Neural crest cell (in vitro differentiated cells): ENCODE results near the gene TRIP13. TPM values are rescaled to one million over a fixed set of nuclear protein-coding genes. Genes with fewer than 3 reads are reported as not detected.
A peak's percentile ranks its signal among the peaks of the same experiment; 100 is the strongest.

Experiments
- DNase-seq: peaks from one replicate; pipeline ENCODE4 v3.0.0; 2021; ENCODE audit warnings: low read depth, mixed read lengths, low spot score
- H3K27ac Mint-ChIP-seq: one replicate; pipeline ENCODE4 v1.8.0; 2021; ENCODE audit warnings: mild to moderate bottlenecking, mixed read lengths; ENCODE audit not compliant: unreplicated experiment
- H3K27me3 Mint-ChIP-seq: 2 replicates; pipeline ENCODE4 v1.8.0; 2021; ENCODE audit warnings: low read depth, mild to moderate bottlenecking, mixed read lengths
- H3K36me3 Mint-ChIP-seq: 2 replicates; pipeline ENCODE4 v1.8.0; 2021; ENCODE audit warnings: low read depth, mild to moderate bottlenecking, mixed read lengths
- H3K4me1 Mint-ChIP-seq: 2 replicates; pipeline ENCODE4 v1.8.0; 2021; ENCODE audit warnings: mixed read lengths
- H3K4me3 Mint-ChIP-seq: one replicate; pipeline ENCODE4 v1.8.0; 2021; ENCODE audit warnings: mild to moderate bottlenecking, mixed read lengths
- H3K9me3 Mint-ChIP-seq: 2 replicates; pipeline ENCODE4 v1.8.0; 2021; ENCODE audit warnings: mixed read lengths
- total RNA-seq: library from RNA; stranded (reverse); gene quantifications from 2 replicates; pipeline ENCODE4 v1.2.1, GENCODE V29; 2021
- TF ChIP-seq, protein P1 (sequence below): fragments of 200-600 bp; sonication (generic); conservative IDR thresholded peaks from 2 replicates; pipeline ENCODE4 v1.5.0; 2021; ENCODE audit warnings: antibody characterized with exemption, mild to moderate bottlenecking

TRIP13 gene
- total RNA-seq, 1 donor from 2014 or later, result 32.6 TPM

DNA sequence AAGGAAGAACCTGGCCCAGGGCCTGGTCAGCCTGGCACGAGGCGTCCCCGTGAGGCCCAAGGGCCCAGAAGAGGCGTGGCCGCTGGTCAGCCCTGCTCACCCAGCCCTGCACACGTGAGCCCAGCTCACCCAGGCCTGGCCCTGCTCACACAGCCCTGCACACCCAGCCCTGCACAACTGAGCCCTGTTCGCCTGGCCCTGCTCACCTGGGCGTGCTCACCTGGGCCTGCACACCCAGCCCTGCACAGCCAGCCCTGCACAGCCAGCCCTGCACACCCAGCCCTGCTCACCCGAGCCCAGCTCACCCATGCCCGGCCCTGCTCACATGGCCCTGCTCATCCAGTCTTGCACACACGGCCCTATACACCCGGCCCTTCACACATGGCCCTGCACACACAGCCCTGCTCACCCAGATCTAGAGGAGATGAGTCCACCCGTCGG lies 44.0 kb upstream of the TRIP13 start:
- Mint-ChIP-seq H3K27ac (no peak overlapping the region), H3K27me3 (peaks cover 18% of the 10 kb centered on the region), H3K4me1 (peaks cover 21% of the 10 kb centered on the region), H3K4me3 (peak overlapping the region; percentile 64), H3K36me3 (no peaks in the 10 kb centered on the region), H3K9me3 (no peaks in the 10 kb centered on the region)
- DNase-seq, result no peak
- TF ChIP-seq, protein P1, sequence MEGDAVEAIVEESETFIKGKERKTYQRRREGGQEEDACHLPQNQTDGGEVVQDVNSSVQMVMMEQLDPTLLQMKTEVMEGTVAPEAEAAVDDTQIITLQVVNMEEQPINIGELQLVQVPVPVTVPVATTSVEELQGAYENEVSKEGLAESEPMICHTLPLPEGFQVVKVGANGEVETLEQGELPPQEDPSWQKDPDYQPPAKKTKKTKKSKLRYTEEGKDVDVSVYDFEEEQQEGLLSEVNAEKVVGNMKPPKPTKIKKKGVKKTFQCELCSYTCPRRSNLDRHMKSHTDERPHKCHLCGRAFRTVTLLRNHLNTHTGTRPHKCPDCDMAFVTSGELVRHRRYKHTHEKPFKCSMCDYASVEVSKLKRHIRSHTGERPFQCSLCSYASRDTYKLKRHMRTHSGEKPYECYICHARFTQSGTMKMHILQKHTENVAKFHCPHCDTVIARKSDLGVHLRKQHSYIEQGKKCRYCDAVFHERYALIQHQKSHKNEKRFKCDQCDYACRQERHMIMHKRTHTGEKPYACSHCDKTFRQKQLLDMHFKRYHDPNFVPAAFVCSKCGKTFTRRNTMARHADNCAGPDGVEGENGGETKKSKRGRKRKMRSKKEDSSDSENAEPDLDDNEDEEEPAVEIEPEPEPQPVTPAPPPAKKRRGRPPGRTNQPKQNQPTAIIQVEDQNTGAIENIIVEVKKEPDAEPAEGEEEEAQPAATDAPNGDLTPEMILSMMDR, result no peak

DNA sequence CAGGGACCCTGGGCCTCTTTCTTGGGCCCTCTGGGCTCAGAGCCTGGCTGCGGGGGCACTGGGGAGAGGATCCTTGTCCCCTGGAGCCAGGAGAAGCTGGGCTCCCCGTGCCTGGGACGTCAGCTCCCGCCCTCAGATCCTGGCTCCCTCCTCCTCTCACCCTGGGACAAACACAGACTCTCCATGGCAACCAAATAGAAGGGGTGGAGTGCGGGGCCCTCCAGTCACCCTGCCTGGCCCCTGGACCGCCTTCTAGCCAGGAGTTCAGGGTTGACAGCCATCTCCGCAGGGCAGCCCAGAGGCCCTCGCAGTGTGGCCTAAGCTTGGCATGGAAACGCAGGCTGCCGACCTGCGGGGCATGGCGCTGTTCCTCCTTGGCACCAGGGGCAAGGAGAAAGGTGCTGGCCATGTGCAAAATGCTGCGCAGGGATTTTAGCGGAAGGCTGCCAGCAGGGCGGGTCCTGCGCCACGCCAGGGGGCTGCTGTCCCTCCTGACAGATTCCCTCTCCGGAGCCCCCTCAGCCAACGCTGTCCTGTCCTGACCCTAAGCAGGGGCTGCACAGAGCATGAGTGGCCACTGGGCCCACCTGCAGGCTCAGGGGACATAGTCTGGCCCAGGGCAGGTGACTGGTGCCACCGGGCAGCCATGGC lies 42.9 kb upstream of the TRIP13 start:
- H3K27ac Mint-ChIP-seq, result peak overlapping the region; percentile 87
- TF ChIP-seq, protein P1, result no peak

DNA sequence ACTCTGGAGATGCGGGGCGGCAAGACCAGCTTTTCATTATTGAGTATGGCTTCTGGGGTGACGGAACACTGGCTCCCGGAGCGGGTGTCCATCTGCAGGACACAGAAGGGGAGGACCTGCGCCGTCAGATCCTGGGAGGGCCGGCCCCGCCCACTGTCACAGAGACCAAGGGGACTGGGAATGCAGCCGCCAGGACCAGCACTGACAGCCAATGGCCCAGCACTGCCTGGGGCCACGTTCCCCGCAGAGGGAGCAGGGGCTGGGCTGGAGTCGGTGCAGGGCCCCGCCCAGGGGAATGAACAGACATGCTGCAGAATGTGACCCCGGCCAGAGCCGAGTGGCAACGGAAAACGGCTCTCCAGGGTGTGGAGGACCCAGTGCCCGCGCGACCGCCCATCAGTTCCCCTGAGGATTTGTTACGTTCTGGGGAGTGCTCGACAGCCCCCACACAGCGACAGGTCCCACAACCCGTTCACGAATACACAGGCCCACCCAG lies 42.1 kb upstream of the TRIP13 start, which contains the start of gene ZDHHC11:
ZDHHC11 (minus strand) TSS at position 476 of the 496 bp plus-strand sequence; CDS start at position 92, 384 bp downstream.
- H3K4me1 Mint-ChIP-seq, result peaks cover 15% of the 10 kb centered on the region
- TF ChIP-seq, protein P1, result no peak
- H3K27me3 Mint-ChIP-seq, result peaks cover 20% of the 10 kb centered on the region
- DNase-seq, result peak; percentile 44
- peak within 1 kb of the TSS; percentile 87 for H3K27ac Mint-ChIP-seq
- peak within 1 kb of the TSS; percentile 23 for H3K4me3 Mint-ChIP-seq
- no peaks in the 10 kb centered on the region for H3K36me3 Mint-ChIP-seq
- no peaks in the 10 kb centered on the region for H3K9me3 Mint-ChIP-seq

More for the DNA sequence above, 42.9 kb upstream of the TRIP13 start:
- Mint-ChIP-seq H3K4me1 (peaks cover 20% of the 10 kb centered on the region), H3K27me3 (peaks cover 18% of the 10 kb centered on the region), H3K36me3 (no peaks in the 10 kb centered on the region), H3K4me3 (peak overlapping the region; percentile 23), H3K9me3 (no peaks in the 10 kb centered on the region)
- DNase-seq, result peak; percentile 51

DNA sequence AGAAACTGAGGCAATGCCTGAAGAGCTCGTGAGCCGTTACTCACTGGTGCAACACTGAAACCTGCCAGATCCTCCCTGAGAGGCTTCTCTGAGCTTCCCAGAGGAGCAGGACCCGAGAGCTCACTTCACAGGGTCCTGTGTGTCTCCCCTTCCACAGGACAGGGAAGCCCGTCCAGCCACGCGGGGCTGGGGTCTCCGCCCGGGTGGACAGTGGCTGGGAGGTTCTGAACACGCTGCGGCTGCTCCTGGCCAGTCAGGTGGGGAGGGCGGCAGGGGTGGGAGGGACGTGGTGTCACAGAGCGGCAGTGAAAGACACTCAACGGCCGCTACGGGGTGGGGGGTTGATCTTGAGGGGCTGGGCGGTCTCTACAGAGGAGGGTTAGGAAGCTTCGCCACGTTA lies 41.6 kb upstream of the TRIP13 start:
- DNase-seq, result no peak
- Mint-ChIP-seq H3K9me3 (no peaks in the 10 kb centered on the region), H3K4me3 (no peak overlapping the region), H3K27ac (peak overlapping the region; percentile 12), H3K4me1 (peaks cover 15% of the 10 kb centered on the region), H3K36me3 (no peaks in the 10 kb centered on the region), H3K27me3 (peaks cover 20% of the 10 kb centered on the region)
- TF ChIP-seq, protein P1, result no peak

DNA sequence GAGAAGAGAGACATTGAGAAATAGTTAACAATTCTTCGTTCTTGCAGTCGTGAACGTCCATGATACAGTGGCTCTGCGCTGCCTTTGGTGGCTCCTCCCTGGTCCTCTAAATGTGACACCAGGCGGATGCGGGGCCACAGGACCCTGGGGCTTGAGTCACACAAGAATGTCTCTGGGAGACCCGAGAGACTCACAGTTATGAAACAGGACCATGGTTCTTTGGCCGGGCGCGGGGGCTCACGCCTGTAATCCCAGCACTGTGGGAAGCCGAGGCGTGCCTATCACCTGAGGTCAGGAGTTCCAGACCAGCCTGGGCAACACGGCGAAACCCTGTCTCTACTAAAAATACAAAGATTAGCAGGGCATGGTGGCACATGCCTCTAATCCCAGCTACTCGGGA lies 41.1 kb upstream of the TRIP13 start:
- H3K36me3 Mint-ChIP-seq, result no peaks in the 10 kb centered on the region
- no peak for DNase-seq
- no peak overlapping the region for H3K4me3 Mint-ChIP-seq
- peaks cover 15% of the 10 kb centered on the region for H3K4me1 Mint-ChIP-seq
- no peak overlapping the region for H3K27ac Mint-ChIP-seq
- TF ChIP-seq, protein P1, result no peak
- peaks cover 17% of the 10 kb centered on the region for H3K27me3 Mint-ChIP-seq
- H3K9me3 Mint-ChIP-seq, result no peaks in the 10 kb centered on the region
